Activated naive CD4-positive, alpha-beta T cell (primary cell): ENCODE data around the gene ASIC3.
"Not testable (repeated sequence)": the region's sequence is repeated elsewhere in the genome, so short reads cannot be mapped to it uniquely, and the experiment has no call there.

Source experiments
- DNase-seq, 4 experiments: peaks; one replicate each; lab custom pipeline; 2025; lab: John Stamatoyannopoulos, UW

Gene ASIC3

GRCh38 chr7:151032936-151033863 lies 15.1 kb upstream of the ASIC3 start:
- DNase-seq, result no peak

GRCh38 chr7:151033864-151034249 lies 14.5 kb upstream of the ASIC3 start:
- DNase-seq, result no peak

- no peak for DNase-seq
Observed at GRCh38 chr7:151034312-151035025, 13.9 kb upstream of the ASIC3 start.

- no peak for DNase-seq
Observed at GRCh38 chr7:151035026-151035717, 13.2 kb upstream of the ASIC3 start.

GRCh38 chr7:151035902-151036301 lies 12.4 kb upstream of the ASIC3 start:
- DNase-seq, result no peak

- DNase-seq, result peak in 2 of 4 experiments; percentile 11 to 17
Observed at GRCh38 chr7:151038951-151039849, 9.1 kb upstream of the ASIC3 start.

- no peak for DNase-seq
Observed at GRCh38 chr7:151039850-151040548, 8.3 kb upstream of the ASIC3 start.

- no peak for DNase-seq
Observed at GRCh38 chr7:151040616-151041375, 7.5 kb upstream of the ASIC3 start.

- not testable (repeated sequence) for DNase-seq
Observed at GRCh38 chr7:151043449-151043848, 4.9 kb upstream of the ASIC3 start.

GRCh38 chr7:151043959-151044358 lies 4.4 kb upstream of the ASIC3 start:
- DNase-seq, result no peak

GRCh38 chr7:151045262-151045661 lies 3.1 kb upstream of the ASIC3 start:
- no peak for DNase-seq

- DNase-seq, result no peak
Observed at GRCh38 chr7:151045967-151046366, 2.4 kb upstream of the ASIC3 start.

GRCh38 chr7:151046603-151047573 lies 1.4 kb upstream of the ASIC3 start:
- DNase-seq, result no peak

- DNase-seq, result no peak
Observed at GRCh38 chr7:151048911-151049463, 656 bp downstream of the ASIC3 start.

- DNase-seq, result peak; percentile 17 to 55 (median 28)
Observed at GRCh38 chr7:151051108-151051507, 2.8 kb downstream of the ASIC3 start.

- DNase-seq, result no peak
Observed at GRCh38 chr7:151053096-151053495, 4.8 kb downstream of the ASIC3 start.

GRCh38 chr7:151053751-151054150 lies 5.4 kb downstream of the ASIC3 start:
- DNase-seq, result no peak

- DNase-seq, result no peak
Observed at GRCh38 chr7:151056283-151056665, 7.9 kb downstream of the ASIC3 start.
